Activated naive CD8-positive, alpha-beta T cell treated with anti-CD3 and anti-CD28 coated beads for 36 hours (primary cell): ENCODE data around the gene SLC5A12. TPM values are rescaled to one million over a fixed set of nuclear protein-coding genes. Genes with fewer than 3 reads are reported as not detected.

ENCODE experiments used
- DNase-seq: peaks from one replicate; pipeline ENCODE4 v3.0.0; 2021
- H3K27ac Mint-ChIP-seq: one replicate; pipeline ENCODE4 v1.8.0; 2022; ENCODE audit warnings: mild to moderate bottlenecking, moderate library complexity, mixed read lengths
- H3K27me3 Mint-ChIP-seq: one replicate; pipeline ENCODE4 v1.8.0; 2022; ENCODE audit warnings: mild to moderate bottlenecking, mixed read lengths
- H3K36me3 Mint-ChIP-seq: one replicate; pipeline ENCODE4 v1.8.0; 2021; ENCODE audit warnings: mild to moderate bottlenecking, mixed read lengths
- H3K4me1 Mint-ChIP-seq: one replicate; pipeline ENCODE4 v1.8.0; 2021; ENCODE audit warnings: mixed read lengths
- H3K4me3 Mint-ChIP-seq: one replicate; pipeline ENCODE4 v1.8.0; 2022; ENCODE audit warnings: mild to moderate bottlenecking, moderate library complexity, mixed read lengths
- H3K9me3 Mint-ChIP-seq: one replicate; pipeline ENCODE4 v1.8.0; 2022; ENCODE audit warnings: mixed read lengths
- total RNA-seq, 2 experiments: library from RNA; stranded (reverse); gene quantifications; one replicate each; pipeline ENCODE4 v1.2.3, GENCODE V29; 2021

Gene SLC5A12
- total RNA-seq, 2 experiments from 2014 or later: not detected

DNA sequence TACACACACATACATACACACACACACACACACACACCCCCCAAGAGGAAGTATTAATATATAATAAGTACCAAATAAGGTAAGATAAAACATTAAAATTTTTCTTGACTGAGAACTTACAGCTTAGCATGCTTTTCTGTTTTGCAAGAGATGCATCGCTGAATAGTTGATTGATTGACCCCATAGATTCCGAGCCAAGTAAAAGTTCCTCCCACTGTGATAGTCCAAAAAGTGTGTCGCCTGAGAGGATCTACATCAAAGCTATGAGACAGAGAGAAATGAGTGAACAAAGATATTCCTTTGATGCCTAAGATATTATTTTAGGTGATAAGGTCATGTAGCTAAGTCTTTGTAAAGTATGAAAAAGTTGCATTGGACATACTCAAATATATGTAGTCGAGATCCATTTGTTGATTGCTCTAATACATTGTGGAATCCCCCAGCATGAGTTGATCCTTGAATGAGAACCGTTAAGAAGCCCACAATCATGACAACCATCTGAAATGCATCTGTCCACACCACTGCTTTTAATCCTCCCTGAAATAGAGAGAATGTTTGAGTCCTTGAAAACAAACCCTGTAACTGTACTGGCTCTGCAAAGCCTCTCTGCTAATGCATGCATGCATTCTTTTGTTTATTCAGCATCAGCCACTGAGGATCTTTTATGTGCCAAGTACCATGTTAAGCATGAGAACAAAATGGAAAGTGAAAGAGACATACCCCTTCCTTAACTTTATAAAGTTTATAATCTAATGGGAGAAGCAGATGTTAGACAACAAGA is 18.3 kb downstream of the SLC5A12 start:
- H3K4me3 Mint-ChIP-seq: no peak overlapping the region
- no peaks in the 10 kb centered on the region for H3K4me1 Mint-ChIP-seq
- H3K9me3 Mint-ChIP-seq: peaks cover 1% of the 10 kb centered on the region
- no peak for DNase-seq
- H3K36me3 Mint-ChIP-seq: no peaks in the 10 kb centered on the region
- H3K27ac Mint-ChIP-seq: no peak overlapping the region
- H3K27me3 Mint-ChIP-seq: no peaks in the 10 kb centered on the region

DNA sequence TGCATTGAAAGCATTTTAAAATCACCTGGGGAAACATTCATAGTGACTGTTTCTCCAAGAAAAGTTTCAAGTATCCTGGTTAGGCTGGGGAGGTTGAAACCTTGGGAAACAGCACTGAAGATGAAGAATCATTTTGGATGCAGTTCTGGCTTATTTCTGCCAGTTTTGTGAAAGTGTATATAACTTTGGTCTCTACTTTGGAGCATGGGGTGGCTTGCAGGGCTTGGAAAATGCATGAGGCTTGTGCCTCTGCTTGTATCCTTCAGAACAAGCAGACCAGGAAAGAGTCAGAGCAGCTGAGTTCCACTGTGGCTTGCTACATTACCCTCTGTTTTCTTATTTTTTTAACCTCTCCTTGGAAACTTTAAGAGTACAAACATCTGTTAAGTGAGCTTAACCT is 19.5 kb downstream of the SLC5A12 start:
- Mint-ChIP-seq H3K36me3 (no peaks in the 10 kb centered on the region), H3K27me3 (no peaks in the 10 kb centered on the region), H3K27ac (no peak overlapping the region), H3K9me3 (peaks cover 1% of the 10 kb centered on the region), H3K4me3 (no peak overlapping the region), H3K4me1 (no peaks in the 10 kb centered on the region)
- DNase-seq: no peak

DNA sequence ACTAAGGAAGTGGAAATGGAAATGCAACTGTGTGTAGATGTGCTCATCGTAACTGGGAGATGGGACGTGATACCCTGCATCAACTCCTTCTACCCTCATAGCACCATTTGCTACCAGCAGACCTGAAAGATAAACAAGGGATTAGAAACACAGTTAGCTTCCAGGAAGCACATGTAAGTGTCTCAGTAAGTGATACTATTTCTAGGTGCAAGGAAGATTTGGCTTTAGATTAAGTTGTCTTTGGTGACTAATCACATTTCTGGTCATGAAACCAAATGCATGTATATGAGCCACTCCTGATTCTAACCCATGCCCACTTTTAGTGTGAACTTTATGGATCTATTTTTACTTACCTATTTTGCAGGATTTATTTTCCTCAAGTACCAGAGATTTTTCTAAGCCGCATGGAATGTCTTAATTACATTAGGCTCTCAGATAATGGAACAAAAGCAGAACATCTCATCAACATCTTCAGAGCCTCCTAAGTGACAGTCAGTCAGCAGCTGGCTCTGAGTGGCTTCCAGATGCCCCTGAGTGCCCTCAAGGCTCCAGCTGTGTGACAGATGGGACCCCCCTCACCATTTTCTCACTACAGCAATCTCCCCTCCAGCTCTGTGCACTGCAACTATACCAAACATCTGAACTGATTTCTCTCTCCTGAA is 21.2 kb downstream of the SLC5A12 start:
- no peak overlapping the region for H3K27ac Mint-ChIP-seq
- DNase-seq: no peak
- no peaks in the 10 kb centered on the region for H3K4me1 Mint-ChIP-seq
- H3K9me3 Mint-ChIP-seq: no peaks in the 10 kb centered on the region
- H3K36me3 Mint-ChIP-seq: no peaks in the 10 kb centered on the region
- H3K27me3 Mint-ChIP-seq: no peaks in the 10 kb centered on the region
- H3K4me3 Mint-ChIP-seq: no peak overlapping the region

DNA sequence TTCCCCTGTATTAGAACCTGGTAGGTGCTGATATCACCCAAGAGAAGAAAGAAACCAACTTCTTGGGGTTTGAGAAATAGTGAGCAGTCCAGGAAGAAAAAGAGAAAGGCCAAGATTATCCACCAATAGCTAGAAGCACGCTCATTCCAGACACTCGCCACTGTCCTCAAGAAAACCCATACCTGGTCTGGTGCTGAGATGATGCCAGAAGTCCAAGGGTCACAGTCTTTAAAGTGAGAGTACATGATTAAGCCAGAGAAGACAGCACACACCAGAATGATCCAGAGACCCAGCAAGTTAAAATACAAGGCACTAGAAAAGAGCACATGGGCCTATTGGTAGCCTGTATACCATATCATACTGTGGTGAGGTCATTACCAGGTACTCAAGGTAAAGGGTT is 23.6 kb downstream of the SLC5A12 start:
- H3K4me3 Mint-ChIP-seq: no peak overlapping the region
- H3K27ac Mint-ChIP-seq: no peak overlapping the region
- H3K27me3 Mint-ChIP-seq: no peaks in the 10 kb centered on the region
- DNase-seq: no peak
- no peaks in the 10 kb centered on the region for H3K4me1 Mint-ChIP-seq
- H3K36me3 Mint-ChIP-seq: no peaks in the 10 kb centered on the region
- H3K9me3 Mint-ChIP-seq: no peaks in the 10 kb centered on the region

DNA sequence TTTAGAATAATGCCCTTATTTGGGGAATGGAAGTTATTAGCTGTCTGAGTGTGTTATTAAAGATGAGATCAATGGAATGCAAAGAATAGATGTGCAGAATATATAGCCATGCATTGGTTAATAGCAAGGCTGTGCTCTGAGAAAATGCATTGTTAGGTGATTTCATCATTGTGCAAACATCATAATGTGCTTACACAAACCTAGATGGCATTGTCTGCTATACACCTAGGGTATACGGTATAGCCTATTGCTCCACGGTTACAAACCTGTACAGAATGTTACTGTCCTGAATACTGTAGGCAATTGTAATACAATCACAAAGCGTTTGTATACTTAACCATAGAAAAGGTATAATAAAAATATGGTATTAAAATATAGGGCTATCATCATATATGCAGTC is 25.5 kb downstream of the SLC5A12 start:
- no peak for DNase-seq
- H3K9me3 Mint-ChIP-seq: no peaks in the 10 kb centered on the region
- H3K36me3 Mint-ChIP-seq: no peaks in the 10 kb centered on the region
- no peaks in the 10 kb centered on the region for H3K4me1 Mint-ChIP-seq
- H3K27ac Mint-ChIP-seq: no peak overlapping the region
- no peaks in the 10 kb centered on the region for H3K27me3 Mint-ChIP-seq
- no peak overlapping the region for H3K4me3 Mint-ChIP-seq

DNA sequence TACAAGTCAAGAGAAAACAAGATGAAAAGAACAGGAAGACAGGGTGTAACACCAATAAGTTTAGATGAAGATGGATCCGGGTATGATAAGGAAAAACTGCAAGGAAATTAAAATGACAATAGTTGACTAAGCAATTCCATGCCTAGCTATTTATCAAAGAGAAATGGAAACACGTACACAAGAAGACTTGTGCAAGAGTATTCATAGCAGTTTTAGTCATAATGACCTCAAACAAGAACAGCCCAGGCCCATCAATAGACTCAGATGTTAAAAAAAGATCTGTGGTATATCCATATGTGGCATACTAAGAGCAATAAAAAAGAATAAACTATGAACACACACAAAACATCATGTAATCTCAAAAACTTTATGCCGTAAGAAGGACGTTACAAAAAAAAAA is 33.2 kb downstream of the SLC5A12 start:
- DNase-seq: no peak
- Mint-ChIP-seq H3K4me3 (no peak overlapping the region), H3K27ac (no peak overlapping the region), H3K9me3 (no peaks in the 10 kb centered on the region), H3K4me1 (no peaks in the 10 kb centered on the region), H3K27me3 (no peaks in the 10 kb centered on the region), H3K36me3 (no peaks in the 10 kb centered on the region)

DNA sequence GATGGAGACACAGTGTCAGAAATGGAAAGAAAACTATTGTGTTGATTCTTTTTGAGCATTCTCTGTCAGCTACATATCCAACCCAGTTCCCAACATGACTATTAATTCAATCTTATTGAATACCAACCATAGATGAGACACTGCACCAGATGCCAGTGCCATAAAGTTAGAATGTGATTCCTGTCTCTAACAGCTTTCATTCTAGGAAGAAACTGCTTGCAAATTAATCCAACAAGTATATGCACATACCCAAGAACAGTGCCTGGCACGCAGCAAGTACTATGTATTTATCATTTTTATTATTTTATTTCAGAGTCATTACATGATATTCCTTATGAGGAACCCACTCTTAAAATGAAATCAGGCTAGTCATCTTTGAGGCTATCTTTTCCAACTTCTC is 34.5 kb downstream of the SLC5A12 start:
- no peaks in the 10 kb centered on the region for H3K27me3 Mint-ChIP-seq
- H3K9me3 Mint-ChIP-seq: no peaks in the 10 kb centered on the region
- no peak overlapping the region for H3K27ac Mint-ChIP-seq
- no peaks in the 10 kb centered on the region for H3K36me3 Mint-ChIP-seq
- no peak for DNase-seq
- no peaks in the 10 kb centered on the region for H3K4me1 Mint-ChIP-seq
- H3K4me3 Mint-ChIP-seq: no peak overlapping the region

DNA sequence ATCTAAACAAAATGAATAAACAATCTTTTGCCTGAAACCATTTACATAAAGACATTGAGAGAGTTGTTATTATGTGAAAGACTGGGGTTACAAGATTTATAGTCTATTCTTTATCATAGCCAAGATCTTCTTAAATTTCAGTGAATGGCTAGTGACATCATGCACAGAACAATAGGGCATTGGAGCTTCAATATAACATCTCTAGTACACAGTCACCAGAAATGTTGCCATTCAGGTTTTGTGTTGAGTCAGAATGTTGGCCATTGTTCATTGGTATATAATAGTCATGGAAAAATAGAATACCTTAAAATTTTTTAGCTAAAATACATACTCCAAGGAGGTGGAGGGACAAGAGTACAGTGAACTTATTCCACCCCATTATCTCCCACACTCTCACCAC is 44.3 kb downstream of the SLC5A12 start:
- Mint-ChIP-seq H3K36me3 (no peaks in the 10 kb centered on the region), H3K9me3 (peaks cover 2% of the 10 kb centered on the region), H3K4me1 (no peaks in the 10 kb centered on the region), H3K4me3 (no peak overlapping the region), H3K27ac (no peak overlapping the region), H3K27me3 (no peaks in the 10 kb centered on the region)
- no peak for DNase-seq

DNA sequence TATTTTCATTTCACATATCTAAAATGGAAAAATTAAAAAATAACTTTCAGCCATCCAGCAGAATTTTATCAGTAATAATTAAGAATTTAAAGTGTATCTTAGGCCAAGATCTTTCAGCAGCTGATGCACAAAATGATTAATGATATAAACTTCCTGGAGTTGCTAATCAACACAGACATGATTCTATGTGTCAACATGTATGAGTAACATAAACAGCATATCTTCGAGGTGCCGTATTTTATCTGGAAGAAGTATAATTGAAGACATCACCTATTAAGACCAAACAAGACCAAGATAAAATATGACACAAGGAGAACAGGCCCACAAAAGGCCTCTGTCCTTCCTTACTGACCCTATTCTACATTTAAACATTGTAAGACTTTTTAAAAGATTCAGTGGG is 45.2 kb downstream of the SLC5A12 start:
- peaks cover 2% of the 10 kb centered on the region for H3K9me3 Mint-ChIP-seq
- H3K27me3 Mint-ChIP-seq: no peaks in the 10 kb centered on the region
- no peaks in the 10 kb centered on the region for H3K36me3 Mint-ChIP-seq
- H3K4me3 Mint-ChIP-seq: no peak overlapping the region
- no peaks in the 10 kb centered on the region for H3K4me1 Mint-ChIP-seq
- no peak for DNase-seq
- no peak overlapping the region for H3K27ac Mint-ChIP-seq

DNA sequence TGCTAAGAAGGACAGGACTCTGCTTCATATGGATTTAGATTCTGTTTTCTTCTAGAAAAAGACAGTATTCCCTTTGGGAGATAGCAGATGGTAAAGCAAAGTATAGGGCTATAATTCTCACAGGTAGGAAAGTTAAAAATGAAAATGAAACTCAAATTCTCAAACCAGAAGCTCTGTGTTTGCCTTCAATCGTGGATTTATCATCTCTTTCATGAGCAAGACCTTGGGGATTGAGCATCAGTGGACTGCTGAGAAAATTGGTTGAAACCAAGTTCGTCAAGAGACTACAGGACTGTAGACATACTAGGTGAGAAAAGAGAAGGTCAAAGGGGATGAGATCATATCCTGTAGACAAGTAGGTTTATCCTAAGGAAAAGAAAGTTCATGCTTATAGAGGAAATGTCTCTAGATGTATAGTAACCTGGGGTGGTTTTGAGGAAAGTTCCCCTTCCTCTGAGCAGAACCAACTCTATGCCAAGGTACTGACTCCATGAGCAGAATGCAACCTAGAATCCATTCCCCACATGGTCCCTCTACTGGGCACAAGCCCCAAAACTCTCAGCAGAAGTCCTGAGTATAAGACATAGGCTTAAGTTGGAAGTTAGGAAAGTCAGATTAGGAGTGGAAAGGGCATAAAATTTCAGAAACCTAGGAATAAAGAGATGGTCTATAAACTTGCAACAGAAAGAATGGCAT is 46.5 kb downstream of the SLC5A12 start:
- Mint-ChIP-seq H3K27ac (no peak overlapping the region), H3K27me3 (no peaks in the 10 kb centered on the region), H3K36me3 (no peaks in the 10 kb centered on the region), H3K4me1 (no peaks in the 10 kb centered on the region), H3K4me3 (no peak overlapping the region), H3K9me3 (peaks cover 2% of the 10 kb centered on the region)
- DNase-seq: no peak

DNA sequence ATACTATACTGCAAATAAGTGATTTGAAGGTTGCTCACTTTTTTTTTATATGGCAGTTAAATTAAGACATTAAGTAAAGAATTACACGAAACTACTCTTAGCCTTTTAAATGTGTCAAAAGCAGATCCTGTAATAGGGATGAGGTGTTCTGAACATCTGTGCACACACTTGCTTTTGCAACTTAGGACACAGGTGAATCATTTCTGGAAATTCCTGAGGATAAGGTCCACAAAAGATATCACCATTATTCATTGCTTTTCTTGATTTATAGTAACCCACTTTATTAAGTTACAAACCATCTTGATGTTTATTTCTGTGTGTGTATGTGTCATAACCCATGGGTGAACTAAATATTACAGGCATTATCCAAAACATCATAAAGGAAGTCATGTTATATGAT is 55.9 kb downstream of the SLC5A12 start:
- H3K36me3 Mint-ChIP-seq: no peaks in the 10 kb centered on the region
- no peak for DNase-seq
- H3K27ac Mint-ChIP-seq: no peak overlapping the region
- no peaks in the 10 kb centered on the region for H3K9me3 Mint-ChIP-seq
- H3K27me3 Mint-ChIP-seq: no peaks in the 10 kb centered on the region
- no peak overlapping the region for H3K4me3 Mint-ChIP-seq
- H3K4me1 Mint-ChIP-seq: no peaks in the 10 kb centered on the region

DNA sequence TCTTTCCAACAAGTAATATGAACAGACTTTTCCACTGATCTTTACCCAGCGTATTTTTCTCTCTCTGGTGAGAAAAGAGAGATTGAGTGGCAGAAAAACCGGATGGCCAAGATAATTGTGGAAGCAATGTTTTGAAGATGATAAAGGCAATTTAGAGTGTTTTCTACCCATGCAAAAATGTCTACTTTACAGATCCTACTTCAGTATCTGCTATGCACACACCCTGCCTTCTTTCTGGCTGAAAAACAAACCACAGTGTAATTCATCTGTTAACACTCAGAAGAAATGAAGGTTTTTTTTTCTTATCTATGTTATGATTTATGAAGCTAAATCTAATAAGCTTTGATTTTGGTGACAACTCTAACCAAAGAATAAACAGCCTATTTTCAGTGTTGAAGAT is 56.8 kb downstream of the SLC5A12 start:
- DNase-seq: no peak
- H3K27ac Mint-ChIP-seq: no peak overlapping the region
- H3K4me3 Mint-ChIP-seq: no peak overlapping the region
- H3K9me3 Mint-ChIP-seq: no peaks in the 10 kb centered on the region
- H3K36me3 Mint-ChIP-seq: no peaks in the 10 kb centered on the region
- H3K4me1 Mint-ChIP-seq: no peaks in the 10 kb centered on the region
- no peaks in the 10 kb centered on the region for H3K27me3 Mint-ChIP-seq

DNA sequence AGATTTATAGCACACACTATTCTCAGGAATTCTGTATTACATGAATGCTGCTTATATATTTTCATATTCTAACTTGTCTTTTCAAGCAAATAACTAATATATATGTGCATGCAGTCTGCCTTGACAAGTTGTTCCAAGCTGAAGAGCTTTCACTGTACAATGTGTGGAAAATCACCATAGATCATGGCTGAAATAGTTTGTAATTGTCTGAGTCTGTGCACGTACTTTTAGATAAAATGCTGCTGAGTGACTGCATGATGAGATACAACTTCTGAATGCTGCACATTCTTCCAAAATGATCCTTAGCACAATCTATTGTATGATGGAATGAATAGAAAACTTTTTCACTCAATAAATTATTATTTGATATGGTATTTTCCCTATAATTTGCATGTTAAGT is 58.9 kb downstream of the SLC5A12 start:
- no peaks in the 10 kb centered on the region for H3K9me3 Mint-ChIP-seq

DNA sequence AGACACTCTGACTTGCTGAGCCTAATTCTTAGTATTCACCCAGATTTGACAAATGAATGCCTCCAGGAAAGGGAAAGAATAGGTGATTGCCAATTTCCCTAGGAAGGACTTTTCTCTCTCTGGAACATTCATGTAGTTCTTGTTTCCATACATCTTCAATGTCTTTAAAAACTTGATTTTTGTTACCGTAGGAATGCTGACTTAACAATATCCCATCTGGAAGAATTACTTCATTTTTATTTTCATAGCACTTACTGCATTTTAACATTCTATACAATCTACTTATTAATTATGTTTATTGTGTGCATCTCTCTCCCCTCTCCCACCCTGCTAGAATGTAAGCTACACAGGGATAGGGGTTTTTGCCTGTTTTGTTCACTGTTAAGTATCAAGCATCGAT is 66.6 kb downstream of the SLC5A12 start:
- no peak overlapping the region for H3K27ac Mint-ChIP-seq
- H3K4me1 Mint-ChIP-seq: no peaks in the 10 kb centered on the region
- DNase-seq: no peak
- no peaks in the 10 kb centered on the region for H3K27me3 Mint-ChIP-seq
- no peaks in the 10 kb centered on the region for H3K36me3 Mint-ChIP-seq
- no peak overlapping the region for H3K4me3 Mint-ChIP-seq
- no peaks in the 10 kb centered on the region for H3K9me3 Mint-ChIP-seq

More for the DNA sequence above, 58.9 kb downstream of the SLC5A12 start:
- Mint-ChIP-seq H3K27ac (no peak overlapping the region), H3K36me3 (no peaks in the 10 kb centered on the region), H3K27me3 (no peaks in the 10 kb centered on the region), H3K4me1 (no peaks in the 10 kb centered on the region), H3K4me3 (no peak overlapping the region)
- DNase-seq: no peak

DNA sequence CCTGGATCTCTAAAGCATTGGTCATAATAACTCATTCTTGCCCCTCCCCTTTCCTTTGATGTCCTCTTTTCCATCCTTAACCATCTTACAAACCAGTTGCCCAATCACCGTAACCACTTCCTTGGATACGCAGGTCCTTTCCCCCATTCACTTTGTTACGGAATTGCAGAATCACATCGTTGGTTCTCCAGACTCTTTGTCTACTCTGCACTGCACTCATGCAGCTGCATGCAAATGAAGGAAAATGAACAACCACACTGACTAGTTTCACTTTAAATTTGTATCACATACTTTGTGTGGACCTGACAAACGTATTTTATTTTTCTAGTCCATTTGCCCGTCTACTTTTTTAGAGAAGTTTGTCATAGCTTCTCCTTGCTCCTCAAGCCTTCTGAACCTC is 69.9 kb downstream of the SLC5A12 start:
- no peaks in the 10 kb centered on the region for H3K9me3 Mint-ChIP-seq
- no peak overlapping the region for H3K4me3 Mint-ChIP-seq
- no peak overlapping the region for H3K27ac Mint-ChIP-seq
- no peaks in the 10 kb centered on the region for H3K4me1 Mint-ChIP-seq
- no peaks in the 10 kb centered on the region for H3K27me3 Mint-ChIP-seq
- no peak for DNase-seq
- no peaks in the 10 kb centered on the region for H3K36me3 Mint-ChIP-seq

DNA sequence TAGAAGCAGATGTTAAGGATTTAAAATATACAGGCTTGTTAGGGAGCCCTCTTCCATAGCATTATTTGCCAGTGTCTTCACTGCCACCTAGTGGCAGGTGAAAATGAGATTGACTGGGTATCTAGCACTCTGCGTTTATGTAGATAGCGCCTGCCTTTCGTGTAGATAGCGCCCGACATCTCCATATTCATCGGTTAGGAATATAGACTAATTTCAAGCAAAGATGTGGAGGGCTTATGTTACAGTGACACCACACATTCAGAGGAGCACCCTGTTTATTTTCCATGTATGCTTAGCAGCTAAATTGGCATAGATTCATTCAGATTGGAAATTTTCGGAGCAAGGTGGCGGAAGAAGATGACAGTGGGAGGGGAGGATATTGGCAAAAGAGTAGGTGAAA is 72.0 kb downstream of the SLC5A12 start:
- Mint-ChIP-seq H3K27ac (no peak overlapping the region), H3K4me1 (no peaks in the 10 kb centered on the region), H3K36me3 (no peaks in the 10 kb centered on the region), H3K9me3 (no peaks in the 10 kb centered on the region), H3K27me3 (no peaks in the 10 kb centered on the region), H3K4me3 (no peak overlapping the region)
- peak; percentile 17 for DNase-seq
